ENCODE measurements around the gene NACC2. TPM values are rescaled to one million over a fixed set of nuclear protein-coding genes. Genes with fewer than 3 reads are reported as not detected.

Gene NACC2
- polyA plus RNA-seq, 1 donor (not counting 4 experiments of a cell fraction or from before 2014, with no cell fraction given) = 4.6 TPM

- no peak for DNase-seq (ENCODE audit: low read depth, low spot score)
- H3K4me3 ChIP-seq (ENCODE audit: control insufficient read depth in 2 of 3, extremely low read depth in 1 of 3, insufficient read depth in 2 of 3, low read depth in 1 of 3, low read length in 3 of 3) = no peak overlapping the region
- FAIRE-seq = no peak
- H3K27me3 ChIP-seq (ENCODE audit: control insufficient read depth, extremely low read depth, insufficient read depth, low read length) = no peaks in the 10 kb centered on the region
- H3K27ac ChIP-seq (ENCODE audit: control insufficient read depth, insufficient read depth, low read length) = no peak overlapping the region
- H3K4me1 ChIP-seq (ENCODE audit: control insufficient read depth, extremely low read depth, insufficient read depth, low read length) = peaks cover 24% of the 10 kb centered on the region
- peaks cover 12% of the 10 kb centered on the region for H4K20me1 ChIP-seq (ENCODE audit: control insufficient read depth, extremely low read depth, insufficient read depth, low read length)
- H3K9ac ChIP-seq (ENCODE audit: control insufficient read depth, extremely low read depth, insufficient read depth, low read length) = no peak overlapping the region
- peaks cover 17 to 19% of the 10 kb centered on the region in 2 experiments for H3K36me3 ChIP-seq (ENCODE audit: control insufficient read depth in 2 of 2, extremely low read depth in 1 of 2, insufficient read depth in 2 of 2, low read length in 2 of 2)
- dilution Hi-C loops (cut with MboI; ENCODE audit: extremely low pct_ligation_motif_present, low sequenced_read_pairs) = no loop called here
- H3K9me1 ChIP-seq (ENCODE audit: control insufficient read depth, extremely low read depth, insufficient read depth, low read length) = no peaks in the 10 kb centered on the region
- TF ChIP-seq EZH2 (IDR thresholded peaks at IDR 0.05; ENCODE audit: low read length) = no peak
- no peak for TF ChIP-seq CTCF (optimal IDR thresholded peaks at IDR 0.05 in 1 of 3, IDR thresholded peaks at IDR 0.05 in 1 of 3, conservative IDR thresholded peaks at IDR 0.05 in 1 of 3; ENCODE audit: extremely low read depth in 1 of 3, insufficient read depth in 2 of 3, low read length in 3 of 3)
- H2AFZ ChIP-seq (ENCODE audit: control insufficient read depth, low read length) = no peak overlapping the region
- no peak overlapping the region for H3K4me2 ChIP-seq (ENCODE audit: control insufficient read depth, extremely low read depth, insufficient read depth, low read depth, low read length)
- H3K9me3 ChIP-seq (ENCODE audit: control insufficient read depth, low read depth, low read length) = no peaks in the 10 kb centered on the region
- peaks cover 50% of the 10 kb centered on the region for H3K79me2 ChIP-seq (ENCODE audit: control insufficient read depth, insufficient read depth, low read length)
Observed at GRCh38 chr9:136049491-136050265, 45.4 kb downstream of the NACC2 start.

GRCh38 chr9:136048560-136049411, 46.3 kb downstream of the NACC2 start:
- H3K4me1 ChIP-seq (ENCODE audit: control insufficient read depth, extremely low read depth, insufficient read depth, low read length) = peaks cover 22% of the 10 kb centered on the region
- H3K27me3 ChIP-seq (ENCODE audit: control insufficient read depth, extremely low read depth, insufficient read depth, low read length) = no peaks in the 10 kb centered on the region
- peaks cover 10% of the 10 kb centered on the region for H4K20me1 ChIP-seq (ENCODE audit: control insufficient read depth, extremely low read depth, insufficient read depth, low read length)
- no peak overlapping the region for H2AFZ ChIP-seq (ENCODE audit: control insufficient read depth, low read length)
- no peaks in the 10 kb centered on the region for H3K9me3 ChIP-seq (ENCODE audit: control insufficient read depth, low read depth, low read length)
- H3K79me2 ChIP-seq (ENCODE audit: control insufficient read depth, insufficient read depth, low read length) = peaks cover 43% of the 10 kb centered on the region
- no peaks in the 10 kb centered on the region for H3K9me1 ChIP-seq (ENCODE audit: control insufficient read depth, extremely low read depth, insufficient read depth, low read length)
- DNase-seq (ENCODE audit: low read depth, low spot score) (no peak), FAIRE-seq (no peak)
- H3K27ac ChIP-seq (ENCODE audit: control insufficient read depth, insufficient read depth, low read length) = no peak overlapping the region
- dilution Hi-C loops (cut with MboI; ENCODE audit: extremely low pct_ligation_motif_present, low sequenced_read_pairs) = no loop called here
- H3K4me2 ChIP-seq (ENCODE audit: control insufficient read depth, extremely low read depth, insufficient read depth, low read depth, low read length) = no peak overlapping the region
- TF ChIP-seq EZH2 (IDR thresholded peaks at IDR 0.05; ENCODE audit: low read length) (no peak), CTCF (optimal IDR thresholded peaks at IDR 0.05 in 1 of 3, IDR thresholded peaks at IDR 0.05 in 1 of 3, conservative IDR thresholded peaks at IDR 0.05 in 1 of 3; ENCODE audit: extremely low read depth in 1 of 3, insufficient read depth in 2 of 3, low read length in 3 of 3) (no peak)
- peaks cover 11 to 20% of the 10 kb centered on the region in 2 experiments for H3K36me3 ChIP-seq (ENCODE audit: control insufficient read depth in 2 of 2, extremely low read depth in 1 of 2, insufficient read depth in 2 of 2, low read length in 2 of 2)
- no peak overlapping the region for H3K4me3 ChIP-seq (ENCODE audit: control insufficient read depth in 2 of 3, extremely low read depth in 1 of 3, insufficient read depth in 2 of 3, low read depth in 1 of 3, low read length in 3 of 3)
- no peak overlapping the region for H3K9ac ChIP-seq (ENCODE audit: control insufficient read depth, extremely low read depth, insufficient read depth, low read length)
